Measurements from ENCODE around the gene TEAD4. TPM values are rescaled to one million over a fixed set of nuclear protein-coding genes. Genes with fewer than 3 reads are reported as not detected.

Gene TEAD4
- total RNA-seq, 4 donors from 2014 or later: 4.7 to 26.7 (median 25.0) TPM

DNA sequence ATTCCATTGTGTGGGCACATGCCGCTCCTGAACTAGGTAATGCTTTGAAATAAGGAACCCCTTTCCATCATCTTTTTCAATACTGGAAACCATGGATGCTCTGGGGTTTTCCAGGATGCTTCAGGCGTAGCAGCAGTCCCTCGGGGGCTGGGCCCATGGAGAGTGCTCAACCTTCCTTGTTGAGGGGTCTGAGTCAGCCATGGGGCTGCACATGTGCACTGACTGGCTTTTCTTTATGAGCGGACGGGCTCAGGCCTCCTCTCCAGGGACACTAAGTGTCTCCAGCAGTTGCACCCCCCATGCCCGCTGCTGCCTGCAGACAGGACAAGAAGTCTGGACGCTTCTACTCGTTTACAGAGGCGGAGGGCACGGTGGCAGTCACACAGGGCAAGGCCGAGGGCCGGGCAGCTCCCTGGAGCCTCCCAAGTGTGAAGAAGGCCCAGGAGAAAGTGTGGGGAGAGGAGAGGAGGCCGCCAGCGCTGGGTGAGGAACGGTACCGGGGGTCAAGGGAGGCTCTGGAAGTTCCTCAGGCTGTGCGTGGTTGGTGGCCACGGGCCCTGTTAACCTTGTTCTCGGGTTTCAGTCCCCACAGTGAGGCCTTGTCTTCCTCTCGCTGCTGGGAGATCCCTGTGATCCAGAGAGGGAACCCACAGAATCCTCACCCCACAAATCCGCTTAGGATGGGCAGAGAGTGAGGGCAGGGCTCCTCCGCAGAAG is 51.2 kb downstream of the TEAD4 start:
- Histone ChIP-seq H3K36me3 (peaks cover 0 to 8% of the 10 kb centered on the region in 2 donors), H3K27ac (no peak overlapping the region), H3K27me3 (no peaks in the 10 kb centered on the region), H3K4me3 (no peak overlapping the region), H3K4me1 (no peaks in the 10 kb centered on the region), H3K9me3 (no peaks in the 10 kb centered on the region)
- 89 to 100% methylated on average over 3 to 4 of the region's 22 CpGs for WGBS, 2 donors (ENCODE audit: low coverage in 1 of 2)
- TF ChIP-seq, protein P1, sequence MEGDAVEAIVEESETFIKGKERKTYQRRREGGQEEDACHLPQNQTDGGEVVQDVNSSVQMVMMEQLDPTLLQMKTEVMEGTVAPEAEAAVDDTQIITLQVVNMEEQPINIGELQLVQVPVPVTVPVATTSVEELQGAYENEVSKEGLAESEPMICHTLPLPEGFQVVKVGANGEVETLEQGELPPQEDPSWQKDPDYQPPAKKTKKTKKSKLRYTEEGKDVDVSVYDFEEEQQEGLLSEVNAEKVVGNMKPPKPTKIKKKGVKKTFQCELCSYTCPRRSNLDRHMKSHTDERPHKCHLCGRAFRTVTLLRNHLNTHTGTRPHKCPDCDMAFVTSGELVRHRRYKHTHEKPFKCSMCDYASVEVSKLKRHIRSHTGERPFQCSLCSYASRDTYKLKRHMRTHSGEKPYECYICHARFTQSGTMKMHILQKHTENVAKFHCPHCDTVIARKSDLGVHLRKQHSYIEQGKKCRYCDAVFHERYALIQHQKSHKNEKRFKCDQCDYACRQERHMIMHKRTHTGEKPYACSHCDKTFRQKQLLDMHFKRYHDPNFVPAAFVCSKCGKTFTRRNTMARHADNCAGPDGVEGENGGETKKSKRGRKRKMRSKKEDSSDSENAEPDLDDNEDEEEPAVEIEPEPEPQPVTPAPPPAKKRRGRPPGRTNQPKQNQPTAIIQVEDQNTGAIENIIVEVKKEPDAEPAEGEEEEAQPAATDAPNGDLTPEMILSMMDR (IDR thresholded peaks at IDR 0.05): no peak
- TF ChIP-seq POLR2A (IDR thresholded peaks at IDR 0.05): no peak
- no peak for TF ChIP-seq POLR2AphosphoS5 (IDR thresholded peaks at IDR 0.05)
- no peak for TF ChIP-seq EP300 (IDR thresholded peaks at IDR 0.05)
- ATAC-seq: no peak

DNA sequence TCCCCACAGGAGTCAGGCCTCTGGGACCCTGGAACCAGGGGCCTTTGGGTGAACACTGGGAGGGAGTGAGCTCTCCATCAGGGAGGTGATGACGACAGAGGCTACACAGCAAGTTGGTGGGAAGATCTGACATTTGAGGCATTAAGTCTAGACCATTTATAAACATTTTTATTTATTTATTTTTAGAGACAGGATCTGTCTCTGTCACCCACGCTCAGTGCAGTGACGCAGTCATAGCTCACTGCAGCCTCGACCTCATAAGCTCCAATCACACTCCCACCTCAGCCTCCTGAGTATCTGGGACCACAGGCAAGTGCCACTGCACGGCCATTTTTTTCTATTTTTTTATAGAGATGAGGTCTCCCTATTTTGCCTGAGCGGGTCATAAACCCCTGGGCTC is 53.6 kb downstream of the TEAD4 start:
- no peak overlapping the region for H3K27ac ChIP-seq
- H3K4me1 ChIP-seq: no peaks in the 10 kb centered on the region
- no peak overlapping the region for H3K4me3 ChIP-seq
- WGBS, 2 donors (ENCODE audit: low coverage in 1 of 2): 92 to 93% methylated on average over 5 of the region's 6 CpGs
- no peak for TF ChIP-seq POLR2AphosphoS5 (IDR thresholded peaks at IDR 0.05)
- TF ChIP-seq, protein P1 (IDR thresholded peaks at IDR 0.05): no peak
- TF ChIP-seq POLR2A (IDR thresholded peaks at IDR 0.05): no peak
- TF ChIP-seq EP300 (IDR thresholded peaks at IDR 0.05): no peak
- ATAC-seq: no peak
- peaks cover 0 to 18% of the 10 kb centered on the region in 2 donors for H3K36me3 ChIP-seq
- H3K9me3 ChIP-seq: no peaks in the 10 kb centered on the region
- H3K27me3 ChIP-seq: no peaks in the 10 kb centered on the region

DNA sequence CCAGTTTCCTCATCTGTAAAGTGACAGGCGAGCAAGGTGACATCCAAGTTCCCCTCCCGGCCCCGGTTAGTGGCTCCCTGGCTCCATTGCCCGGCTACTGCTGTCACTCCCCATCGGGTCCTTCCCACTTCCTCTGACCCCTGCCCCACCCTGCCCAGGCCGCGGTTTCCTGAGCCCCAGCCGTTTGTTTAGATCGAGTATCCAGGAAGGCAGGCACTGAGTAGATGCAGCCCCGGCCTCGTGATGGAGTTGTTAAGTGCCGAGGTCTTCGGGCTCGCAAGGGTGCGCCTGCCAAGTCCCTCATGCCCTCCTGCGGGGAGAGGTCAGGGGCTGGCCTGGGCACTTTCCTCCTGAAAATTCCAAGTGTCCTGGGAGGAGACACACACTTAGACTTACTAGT is 55.4 kb downstream of the TEAD4 start:
- ATAC-seq: peak; percentile 8
- H3K36me3 ChIP-seq: peaks cover 0 to 35% of the 10 kb centered on the region in 2 donors

DNA sequence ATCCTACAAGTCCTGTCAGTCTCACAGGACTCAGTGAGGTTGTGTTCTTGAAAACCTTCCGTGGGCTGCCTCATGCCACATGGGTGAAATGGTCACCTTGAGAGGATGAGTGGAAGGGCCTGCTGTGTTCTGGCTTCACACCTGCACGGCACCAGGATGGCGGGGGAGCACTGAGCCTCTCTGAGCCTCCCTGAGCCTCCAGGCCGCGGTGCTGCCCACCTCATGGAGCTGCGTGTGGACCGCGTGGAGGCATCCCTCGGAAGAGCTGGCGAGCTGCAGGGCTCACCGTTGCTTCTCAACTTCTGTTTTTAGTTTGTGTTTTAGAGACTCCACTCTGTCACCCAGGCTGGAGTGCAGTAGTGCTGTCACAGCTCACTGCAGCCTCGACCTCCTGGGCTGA is 56.2 kb downstream of the TEAD4 start:
- Histone ChIP-seq H3K9me3 (no peaks in the 10 kb centered on the region), H3K4me1 (no peaks in the 10 kb centered on the region), H3K27me3 (no peaks in the 10 kb centered on the region), H3K4me3 (no peak overlapping the region), H3K36me3 (peaks cover 0 to 42% of the 10 kb centered on the region in 2 donors), H3K27ac (no peak overlapping the region)
- WGBS, 2 donors (ENCODE audit: low coverage in 1 of 2): 90 to 97% methylated on average over 2 to 6 of the region's 12 CpGs
- no peak for ATAC-seq
- TF ChIP-seq POLR2AphosphoS5 (IDR thresholded peaks at IDR 0.05) (no peak), POLR2A (IDR thresholded peaks at IDR 0.05) (no peak), EP300 (IDR thresholded peaks at IDR 0.05) (no peak)
- TF ChIP-seq, protein P1 (IDR thresholded peaks at IDR 0.05): no peak

More for the DNA sequence above, 55.4 kb downstream of the TEAD4 start:
- H3K27ac ChIP-seq: no peak overlapping the region
- no peaks in the 10 kb centered on the region for H3K4me1 ChIP-seq
- no peaks in the 10 kb centered on the region for H3K27me3 ChIP-seq
- H3K9me3 ChIP-seq: no peaks in the 10 kb centered on the region
- 63% methylated on average over 6 of the region's 16 CpGs; no CpG with 5 or more reads in 1 of the 2 donors for WGBS, 2 donors (ENCODE audit: low coverage in 1 of 2)
- no peak overlapping the region for H3K4me3 ChIP-seq
- no peak for TF ChIP-seq EP300 (IDR thresholded peaks at IDR 0.05)
- TF ChIP-seq POLR2A (IDR thresholded peaks at IDR 0.05): no peak
- TF ChIP-seq POLR2AphosphoS5 (IDR thresholded peaks at IDR 0.05): no peak
- TF ChIP-seq, protein P1 (IDR thresholded peaks at IDR 0.05): no peak

DNA sequence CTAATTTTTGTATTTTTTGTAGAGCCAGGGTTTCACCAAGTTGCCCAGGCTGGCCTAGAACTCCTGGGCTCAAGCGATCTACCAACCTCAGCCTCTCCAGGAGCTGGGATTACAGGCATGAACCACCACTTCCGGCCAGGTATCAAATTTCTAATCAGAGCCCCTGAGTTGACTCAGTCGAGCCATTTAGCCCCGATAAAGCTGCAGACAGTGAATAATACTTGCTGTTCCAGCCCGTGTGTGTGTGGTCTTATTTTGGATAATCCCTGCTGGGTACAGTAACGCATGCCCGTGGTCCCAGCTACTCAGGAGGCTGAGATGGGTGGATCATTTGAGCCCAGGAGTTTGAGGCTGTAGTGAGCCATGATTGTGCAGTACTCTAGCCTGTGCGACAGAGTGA is 57.0 kb downstream of the TEAD4 start:
- Histone ChIP-seq H3K27ac (no peak overlapping the region), H3K4me3 (no peak overlapping the region), H3K36me3 (peaks cover 0 to 40% of the 10 kb centered on the region in 2 donors), H3K27me3 (no peaks in the 10 kb centered on the region), H3K4me1 (no peaks in the 10 kb centered on the region), H3K9me3 (no peaks in the 10 kb centered on the region)
- 61 to 83% methylated on average over 3 to 5 of the region's 8 CpGs for WGBS, 2 donors (ENCODE audit: low coverage in 1 of 2)
- no peak for TF ChIP-seq POLR2AphosphoS5 (IDR thresholded peaks at IDR 0.05)
- TF ChIP-seq, protein P1 (IDR thresholded peaks at IDR 0.05): no peak
- TF ChIP-seq POLR2A (IDR thresholded peaks at IDR 0.05): no peak
- TF ChIP-seq EP300 (IDR thresholded peaks at IDR 0.05): no peak
- no peak for ATAC-seq
